Measurements from ENCODE around the gene CCDC28B. TPM values are rescaled to one million over a fixed set of nuclear protein-coding genes. Genes with fewer than 3 reads are reported as not detected.

CCDC28B gene
- polyA plus RNA-seq, 3 donors: 2.5 to 5.6 (median 3.7) TPM

DNA sequence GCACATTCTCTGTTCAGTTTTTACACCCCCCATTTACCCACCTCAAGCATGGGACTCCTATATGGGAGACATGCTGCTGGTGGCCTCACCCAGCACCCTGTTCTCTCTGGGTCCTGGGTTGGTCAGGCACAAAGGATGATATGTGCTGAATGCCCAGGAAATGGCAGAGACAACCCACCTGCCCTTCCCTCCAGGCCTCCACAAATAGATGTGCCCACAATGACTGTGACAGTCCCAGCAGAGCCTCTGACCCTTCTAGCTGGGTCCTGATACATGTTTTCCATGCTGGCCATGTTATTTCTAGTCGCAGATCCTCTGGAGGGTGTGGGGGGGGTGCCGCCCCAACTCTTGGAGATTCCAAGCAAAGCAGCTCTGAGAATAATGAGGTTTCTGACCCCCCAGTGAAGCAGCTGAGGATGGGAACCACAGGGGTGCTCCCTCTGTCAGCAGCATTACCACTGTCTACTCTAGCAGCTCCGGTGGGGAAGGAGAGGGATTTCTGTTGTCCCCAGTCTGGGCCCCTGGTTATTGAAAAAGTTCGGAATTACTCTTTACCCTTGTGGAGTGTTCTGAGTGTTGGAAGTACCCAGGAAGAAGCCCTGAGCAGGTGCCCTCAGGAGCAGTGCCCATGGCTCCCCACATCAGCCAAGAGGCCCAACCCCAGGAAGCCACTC is 1.2 kb upstream of the CCDC28B start:
- Histone ChIP-seq H3K79me2 (ENCODE audit: insufficient read depth, low read length) (no peaks in the 10 kb centered on the region), H3K4me3 (replicated peaks in 1 of 3; ENCODE audit: low read depth in 2 of 3, low read length in 3 of 3) (no peak overlapping the region), H2AFZ (ENCODE audit: insufficient read depth, low read depth, low read length, poor library complexity, severe bottlenecking) (no peak overlapping the region), H3K9me3 (replicated peaks in 1 of 2; ENCODE audit: control insufficient read depth in 1 of 2, insufficient read depth in 1 of 2, low read length in 2 of 2) (no peaks in the 10 kb centered on the region), H3K4me1 (ENCODE audit: control insufficient read depth in 1 of 2, insufficient read depth in 2 of 2, low read length in 2 of 2) (peaks cover 22 to 24% of the 10 kb centered on the region in 2 donors), H3K9ac (ENCODE audit: insufficient read depth, low read length, poor library complexity, severe bottlenecking) (no peak overlapping the region), H4K20me1 (ENCODE audit: insufficient read depth, low read length) (no peaks in the 10 kb centered on the region), H3K27me3 (ENCODE audit: control insufficient read depth in 2 of 2, insufficient read depth in 2 of 2, low read length in 2 of 2) (no peaks in the 10 kb centered on the region), H3K27ac (ENCODE audit: low read depth in 1 of 2, low read length in 2 of 2) (no peak overlapping the region), H3K4me2 (replicated peaks; ENCODE audit: extremely low read depth, low read length, poor library complexity, severe bottlenecking) (no peak overlapping the region), H3K36me3 (replicated peaks in 1 of 2; ENCODE audit: control insufficient read depth in 1 of 2, insufficient read depth in 2 of 2, low read length in 2 of 2) (peaks cover 33 to 43% of the 10 kb centered on the region in 2 donors)
- 100% methylated on average over 1 of the region's 4 CpGs for WGBS (ENCODE audit: insufficient coverage)
- H3K27ac Mint-ChIP-seq: peak overlapping the region in 2 of 7 donors; percentile 28 to 77
- no peak for DNase-seq
- TF ChIP-seq, protein P1, sequence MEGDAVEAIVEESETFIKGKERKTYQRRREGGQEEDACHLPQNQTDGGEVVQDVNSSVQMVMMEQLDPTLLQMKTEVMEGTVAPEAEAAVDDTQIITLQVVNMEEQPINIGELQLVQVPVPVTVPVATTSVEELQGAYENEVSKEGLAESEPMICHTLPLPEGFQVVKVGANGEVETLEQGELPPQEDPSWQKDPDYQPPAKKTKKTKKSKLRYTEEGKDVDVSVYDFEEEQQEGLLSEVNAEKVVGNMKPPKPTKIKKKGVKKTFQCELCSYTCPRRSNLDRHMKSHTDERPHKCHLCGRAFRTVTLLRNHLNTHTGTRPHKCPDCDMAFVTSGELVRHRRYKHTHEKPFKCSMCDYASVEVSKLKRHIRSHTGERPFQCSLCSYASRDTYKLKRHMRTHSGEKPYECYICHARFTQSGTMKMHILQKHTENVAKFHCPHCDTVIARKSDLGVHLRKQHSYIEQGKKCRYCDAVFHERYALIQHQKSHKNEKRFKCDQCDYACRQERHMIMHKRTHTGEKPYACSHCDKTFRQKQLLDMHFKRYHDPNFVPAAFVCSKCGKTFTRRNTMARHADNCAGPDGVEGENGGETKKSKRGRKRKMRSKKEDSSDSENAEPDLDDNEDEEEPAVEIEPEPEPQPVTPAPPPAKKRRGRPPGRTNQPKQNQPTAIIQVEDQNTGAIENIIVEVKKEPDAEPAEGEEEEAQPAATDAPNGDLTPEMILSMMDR (IDR thresholded peaks at IDR 0.05): no peak
- H3K27me3 Mint-ChIP-seq (ENCODE audit: low read depth in 3 of 3): peaks cover 0 to 7% (median 6%) of the 10 kb centered on the region in 3 donors
- H3K4me3 Mint-ChIP-seq: no peak overlapping the region
- peaks cover 37 to 41% of the 10 kb centered on the region in 2 donors for H3K36me3 Mint-ChIP-seq
- H3K9me3 Mint-ChIP-seq: no peaks in the 10 kb centered on the region
- peaks cover 24% of the 10 kb centered on the region for H3K4me1 Mint-ChIP-seq
- intact Hi-C loops (cut with micrococcal nuclease): no loop called here

DNA sequence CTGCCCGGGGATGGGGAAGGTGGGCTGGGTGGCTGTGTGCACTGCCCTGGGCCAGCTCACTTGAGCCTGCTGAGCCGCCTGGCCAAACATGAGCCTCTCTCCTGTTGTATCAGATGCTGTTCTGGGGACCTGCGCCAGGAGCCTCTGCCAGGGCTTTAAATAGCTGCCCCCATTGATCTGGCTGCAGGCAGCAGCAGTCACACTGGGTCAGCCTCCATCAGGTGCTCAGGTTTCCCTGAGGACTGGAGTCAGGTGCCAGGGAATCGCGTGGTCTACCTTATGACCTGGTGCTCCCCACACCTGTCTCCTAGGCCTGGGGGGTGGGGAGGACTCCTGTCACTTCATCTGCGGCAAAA is 700 bp upstream of the CCDC28B start:
- TF ChIP-seq, protein P1 (IDR thresholded peaks at IDR 0.05): no peak
- no peak overlapping the region for H3K4me3 Mint-ChIP-seq
- Histone ChIP-seq H3K27me3 (ENCODE audit: control insufficient read depth in 2 of 2, insufficient read depth in 2 of 2, low read length in 2 of 2) (no peaks in the 10 kb centered on the region), H3K36me3 (replicated peaks in 1 of 2; ENCODE audit: control insufficient read depth in 1 of 2, insufficient read depth in 2 of 2, low read length in 2 of 2) (peaks cover 27 to 38% of the 10 kb centered on the region in 2 donors), H3K9ac (ENCODE audit: insufficient read depth, low read length, poor library complexity, severe bottlenecking) (no peak overlapping the region), H4K20me1 (ENCODE audit: insufficient read depth, low read length) (no peaks in the 10 kb centered on the region), H3K27ac (ENCODE audit: low read depth in 1 of 2, low read length in 2 of 2) (no peak overlapping the region), H3K4me3 (replicated peaks in 1 of 3; ENCODE audit: low read depth in 2 of 3, low read length in 3 of 3) (peak overlapping the region in 1 of 3 experiments; percentile 79), H3K4me2 (replicated peaks; ENCODE audit: extremely low read depth, low read length, poor library complexity, severe bottlenecking) (peak overlapping the region; percentile 68), H3K9me3 (replicated peaks in 1 of 2; ENCODE audit: control insufficient read depth in 1 of 2, insufficient read depth in 1 of 2, low read length in 2 of 2) (no peaks in the 10 kb centered on the region), H3K4me1 (ENCODE audit: control insufficient read depth in 1 of 2, insufficient read depth in 2 of 2, low read length in 2 of 2) (peaks cover 22 to 24% of the 10 kb centered on the region in 2 donors), H3K79me2 (ENCODE audit: insufficient read depth, low read length) (no peaks in the 10 kb centered on the region), H2AFZ (ENCODE audit: insufficient read depth, low read depth, low read length, poor library complexity, severe bottlenecking) (no peak overlapping the region)
- peaks cover 0 to 7% (median 6%) of the 10 kb centered on the region in 3 donors for H3K27me3 Mint-ChIP-seq (ENCODE audit: low read depth in 3 of 3)
- no peaks in the 10 kb centered on the region for H3K9me3 Mint-ChIP-seq
- WGBS (ENCODE audit: insufficient coverage): 86% methylated on average over 3 of the region's 6 CpGs
- peak overlapping the region in 1 of 7 donors; percentile 28 for H3K27ac Mint-ChIP-seq
- no peak for DNase-seq
- peaks cover 24% of the 10 kb centered on the region for H3K4me1 Mint-ChIP-seq
- intact Hi-C loops (cut with micrococcal nuclease): no loop called here
- H3K36me3 Mint-ChIP-seq: peaks cover 32 to 36% of the 10 kb centered on the region in 2 donors
